Measurements from ENCODE around the gene TRIM33. TPM values are rescaled to one million over a fixed set of nuclear protein-coding genes. Genes with fewer than 3 reads are reported as not detected.

TRIM33 gene
- polyA plus RNA-seq, 1 of the 3 experiments (the other 2 are of a cell fraction) = 6.3 TPM

GRCh38 chr1:114503916-114504422, 7.0 kb downstream of the TRIM33 start:
- Histone ChIP-seq H3K4me3 (ENCODE audit: low read depth in 2 of 2, low read length in 1 of 2) (no peak overlapping the region), H4K20me1 (ENCODE audit: insufficient read depth) (peaks cover 69% of the 10 kb centered on the region), H2AFZ (ENCODE audit: low read depth) (no peak overlapping the region), H3K9ac (no peak overlapping the region), H3K9me2 (no peaks in the 10 kb centered on the region), H3K27ac (ENCODE audit: low read depth in 2 of 2, low read length in 1 of 2) (no peak overlapping the region), H3K79me2 (ENCODE audit: insufficient read depth) (peaks cover 98% of the 10 kb centered on the region), H3K4me2 (no peak overlapping the region), H3K27me3 (ENCODE audit: insufficient read depth) (no peaks in the 10 kb centered on the region), H3F3A (replicated peaks; ENCODE audit: insufficient read depth) (peaks cover 5% of the 10 kb centered on the region), H3K9me3 (no peaks in the 10 kb centered on the region), H3K4me1 (ENCODE audit: control insufficient read depth in 1 of 2, insufficient read depth in 2 of 2, low read depth in 1 of 2, low read length in 1 of 2) (peaks cover 6 to 7% of the 10 kb centered on the region in 2 experiments; a peak in 3 of 4 replicates), H3K36me3 (replicated peaks in 1 of 2; ENCODE audit: control insufficient read depth in 1 of 2, insufficient read depth in 2 of 2, low read length in 1 of 2) (peaks cover 3 to 10% of the 10 kb centered on the region in 2 experiments)
- WGBS (ENCODE audit: low lambda C conversion rate) = 90% methylated on average over 7 of the region's 7 CpGs
- POLR2A ChIA-PET = no interaction called here
- TF ChIP-seq SIN3A (IDR thresholded peaks at IDR 0.05; ENCODE audit: borderline replicate concordance, low read depth, low read length) (no peak), SMC3 (IDR thresholded peaks at IDR 0.05; ENCODE audit: low read depth, low read length) (no peak), RFX5 (IDR thresholded peaks at IDR 0.05; ENCODE audit: low read length) (no peak), MXI1 (IDR thresholded peaks at IDR 0.05; ENCODE audit: low read depth, low read length) (no peak)
- no peak for DNase-seq
- CTCF ChIA-PET = interaction anchor here (0.8 to 1.6 kb wide), 2 partner anchors 76 to 157 kb away, joined by 3 to 4 read pairs; no protein-coding TSS in a partner anchor

- Histone ChIP-seq H3K79me2 (ENCODE audit: insufficient read depth) (peaks cover 98% of the 10 kb centered on the region), H3K9me3 (no peaks in the 10 kb centered on the region), H3K4me3 (ENCODE audit: low read depth in 2 of 2, low read length in 1 of 2) (no peak overlapping the region), H3K27me3 (ENCODE audit: insufficient read depth) (no peaks in the 10 kb centered on the region), H3K36me3 (replicated peaks in 1 of 2; ENCODE audit: control insufficient read depth in 1 of 2, insufficient read depth in 2 of 2, low read length in 1 of 2) (peaks cover 3 to 6% of the 10 kb centered on the region in 2 experiments), H3K9ac (no peak overlapping the region), H2AFZ (ENCODE audit: low read depth) (no peak overlapping the region), H3K9me2 (no peaks in the 10 kb centered on the region), H3K27ac (ENCODE audit: low read depth in 2 of 2, low read length in 1 of 2) (no peak overlapping the region), H3K4me2 (no peak overlapping the region), H3K4me1 (ENCODE audit: control insufficient read depth in 1 of 2, insufficient read depth in 2 of 2, low read depth in 1 of 2, low read length in 1 of 2) (peaks cover 0 to 5% of the 10 kb centered on the region in 2 experiments; a peak in 1 of 4 replicates), H4K20me1 (ENCODE audit: insufficient read depth) (peaks cover 56% of the 10 kb centered on the region), H3F3A (replicated peaks; ENCODE audit: insufficient read depth) (peaks cover 5% of the 10 kb centered on the region)
- ChIA-PET CTCF (no interaction called here), POLR2A (no interaction called here)
- no peak for DNase-seq
- TF ChIP-seq CHD2 (IDR thresholded peaks at IDR 0.05; ENCODE audit: low read length, partially characterized antibody) = no peak
- no peak for TF ChIP-seq EZH2phosphoT487 (IDR thresholded peaks at IDR 0.05; ENCODE audit: borderline replicate concordance, low read depth)
- TF ChIP-seq MXI1 (IDR thresholded peaks at IDR 0.05; ENCODE audit: low read depth, low read length) = no peak
- TF ChIP-seq MAX (IDR thresholded peaks at IDR 0.05; ENCODE audit: low read depth) = no peak
- TF ChIP-seq CTCF (IDR thresholded peaks at IDR 0.05) = no peak
- no peak for TF ChIP-seq JUND (IDR thresholded peaks at IDR 0.05)
- no peak for TF ChIP-seq USF1 (IDR thresholded peaks at IDR 0.05; ENCODE audit: borderline replicate concordance, low read depth)
- no peak for TF ChIP-seq GATA2 (CRISPR knock-in tag; IDR thresholded peaks at IDR 0.05)
- no peak for TF ChIP-seq FOSL2 (IDR thresholded peaks at IDR 0.05; ENCODE audit: borderline replicate concordance, low read depth)
- TF ChIP-seq SIN3A (IDR thresholded peaks at IDR 0.05; ENCODE audit: borderline replicate concordance, low read depth, low read length) = no peak
- TF ChIP-seq FOXJ3 (CRISPR knock-in tag; IDR thresholded peaks at IDR 0.05) = no peak
Observed at GRCh38 chr1:114502080-114502479, 8.9 kb downstream of the TRIM33 start.
